Measurements from ENCODE around the gene CSHL1. TPM values are rescaled to one million over a fixed set of nuclear protein-coding genes. Genes with fewer than 3 reads are reported as not detected.

CSHL1 gene
- total and polyA plus RNA-seq, 9 of the 15 experiments (the other 6 are each of a cell fraction or from before 2014, with no cell fraction given): not detected

GRCh38 chr17:63934183-63935112, 23.4 kb upstream of the CSHL1 start:
- Histone ChIP-seq H3K36me3 (ENCODE audit: control insufficient read depth, insufficient read depth, low read length) (no peaks in the 10 kb centered on the region), H3K9me1 (ENCODE audit: control insufficient read depth, insufficient read depth, low read length) (no peaks in the 10 kb centered on the region), H3K9me3 (replicated peaks; ENCODE audit: control insufficient read depth, insufficient read depth, low read depth, low read length) (no peaks in the 10 kb centered on the region; the same call in 1 of the 2 replicates), H2AFZ (ENCODE audit: low read depth, low read length) (no peak overlapping the region), H3K27ac (ENCODE audit: extremely low read depth, low read depth, low read length) (no peak overlapping the region), H4K20me1 (replicated peaks; ENCODE audit: control insufficient read depth, insufficient read depth, low read length) (no peaks in the 10 kb centered on the region), H3K4me2 (ENCODE audit: insufficient read depth, low read length) (no peak overlapping the region), H3K79me2 (ENCODE audit: control insufficient read depth, insufficient read depth, low read length) (no peaks in the 10 kb centered on the region), H3K4me3 (no peak overlapping the region), H3K27me3 (ENCODE audit: control insufficient read depth in 2 of 2, insufficient read depth in 2 of 2, low read length in 2 of 2) (peaks cover 9 to 22% of the 10 kb centered on the region in 2 experiments; a peak in 4 of 5 replicates), H3K9ac (ENCODE audit: insufficient read depth in 1 of 2, low read depth in 2 of 2, low read length in 2 of 2) (peak overlapping the region in 1 of 2 experiments; percentile 4; a peak in 1 of 4 replicates), H3K4me1 (replicated peaks in 1 of 2; ENCODE audit: control insufficient read depth in 2 of 2, insufficient read depth in 2 of 2, low read length in 2 of 2) (peaks cover 0 to 35% of the 10 kb centered on the region in 2 experiments; a peak in 2 of 5 replicates)
- BruUV-seq (replicated peaks): no TSS peak
- DNase-seq (ENCODE audit: extremely low read depth in 1 of 4, low spot score in 3 of 4) (no peak), FAIRE-seq (no peak), ATAC-seq (no peak)
- CTCF ChIA-PET (ENCODE audit: low intra/inter-chr PET ratio): no interaction called here
- in situ Hi-C loops (cut with MboI) (no loop called here), intact Hi-C loops (cut with micrococcal nuclease) (no loop called here)
- WGBS (ENCODE audit: insufficient coverage, low coverage, missing lambda C conversion rate): 13% methylated on average over 21 of the region's 21 CpGs
- no peak for TF ChIP-seq ZBTB1 (CRISPR knock-in tag; IDR thresholded peaks at IDR 0.05; ENCODE audit: borderline replicate concordance, low read depth)
- no peak for TF ChIP-seq ZNF354B (CRISPR knock-in tag; IDR thresholded peaks at IDR 0.05)
- TF ChIP-seq HDAC8 (tag; IDR thresholded peaks at IDR 0.05): no peak
- no peak for TF ChIP-seq NR2C2 (CRISPR knock-in tag; IDR thresholded peaks at IDR 0.05)
- TF ChIP-seq NR2C2 (tag; IDR thresholded peaks at IDR 0.05): no peak
- no peak for TF ChIP-seq MECOM (CRISPR knock-in tag; IDR thresholded peaks at IDR 0.05)
- no peak for TF ChIP-seq TRIM24 (IDR thresholded peaks at IDR 0.05)
- TF ChIP-seq GTF3C2 (IDR thresholded peaks at IDR 0.05; ENCODE audit: borderline replicate concordance, extremely low read depth, insufficient read length): no peak
- no peak for TF ChIP-seq GMEB1 (CRISPR knock-in tag; IDR thresholded peaks at IDR 0.05)
- POLR2A ChIA-PET: interaction anchor here (1.2 kb wide), 1 partner anchor 27 kb away, joined by 4 read pairs; no protein-coding TSS in a partner anchor

Measured in K562 (cell line).